NCI-H128 (cell line): ENCODE results near the gene PEDS1.
A peak's percentile ranks its signal among the peaks of the same experiment; 100 is the strongest.
"Not testable (repeated sequence)": the region's sequence is repeated elsewhere in the genome, so short reads cannot be mapped to it uniquely, and the experiment has no call there.

ENCODE experiments used
- DNase-seq: peaks from one replicate; lab custom pipeline; 2025; ENCODE audit not compliant: unreplicated experiment; lab: John Stamatoyannopoulos, UW

Gene PEDS1

GRCh38 chr20:50136822-50137599, 16.5 kb downstream of the PEDS1 start:
- DNase-seq = no peak

- not testable (repeated sequence) for DNase-seq
Measured at GRCh38 chr20:50135157-50135556, 18.4 kb downstream of the PEDS1 start.

GRCh38 chr20:50133474-50134217, 19.9 kb downstream of the PEDS1 start:
- no peak for DNase-seq

- no peak for DNase-seq
Measured at GRCh38 chr20:50133041-50133440, 20.5 kb downstream of the PEDS1 start.

GRCh38 chr20:50130995-50131394, 22.5 kb downstream of the PEDS1 start:
- DNase-seq = no peak

GRCh38 chr20:50130356-50130723, 23.2 kb downstream of the PEDS1 start:
- DNase-seq = no peak

GRCh38 chr20:50129662-50130355, 23.7 kb downstream of the PEDS1 start:
- no peak for DNase-seq

- DNase-seq = no peak
Measured at GRCh38 chr20:50128520-50128905, 25.0 kb downstream of the PEDS1 start.

- DNase-seq = no peak
Measured at GRCh38 chr20:50127587-50128519, 25.7 kb downstream of the PEDS1 start.

- DNase-seq = no peak
Measured at GRCh38 chr20:50126662-50127061, 26.9 kb downstream of the PEDS1 start.

GRCh38 chr20:50125279-50125678, 28.2 kb downstream of the PEDS1 start:
- DNase-seq = no peak

GRCh38 chr20:50124496-50124895, 29.0 kb downstream of the PEDS1 start:
- DNase-seq = no peak

- no peak for DNase-seq
Measured at GRCh38 chr20:50123418-50123817, 30.1 kb downstream of the PEDS1 start.

GRCh38 chr20:50122763-50123162, 30.8 kb downstream of the PEDS1 start:
- DNase-seq = no peak

GRCh38 chr20:50121858-50122271, 31.7 kb downstream of the PEDS1 start:
- DNase-seq = no peak

GRCh38 chr20:50120935-50121693, 32.4 kb downstream of the PEDS1 start:
- DNase-seq = peak; percentile 37

- DNase-seq = no peak
Measured at GRCh38 chr20:50118203-50118602, 35.3 kb downstream of the PEDS1 start.

- DNase-seq = no peak
Measured at GRCh38 chr20:50116368-50116999, 37.0 kb downstream of the PEDS1 start.

GRCh38 chr20:50115591-50116367, 37.7 kb downstream of the PEDS1 start:
- peak; percentile 83 for DNase-seq
